HT-29 (cell line): Measurements from ENCODE around the gene TIMP1. TPM values are rescaled to one million over a fixed set of nuclear protein-coding genes. Genes with fewer than 3 reads are reported as not detected.

Experiments
- DNase-seq: peaks from one replicate; pipeline ENCODE4 v3.0.0-alpha.2; 2015; ENCODE audit warnings: low spot score
- total RNA-seq: library from RNA; depleted of rRNA; stranded (reverse); fragments of >200 nt; shearing (Covaris generic); gene quantifications from 2 replicates; pipeline ENCODE4 v1.2.3, GENCODE V29; 2014

TIMP1 gene
- total RNA-seq, 1 experiment from 2014 or later: 116 TPM

GRCh38 chrX:47573341-47574075 is 8.7 kb upstream of the TIMP1 start:
- peak; percentile 53 for DNase-seq

GRCh38 chrX:47574076-47574546 is 8.1 kb upstream of the TIMP1 start:
- no peak for DNase-seq

GRCh38 chrX:47574547-47575301 is 7.5 kb upstream of the TIMP1 start:
- no peak for DNase-seq

GRCh38 chrX:47576021-47576898 is 6.0 kb upstream of the TIMP1 start:
- no peak for DNase-seq

GRCh38 chrX:47577424-47577823 is 4.8 kb upstream of the TIMP1 start:
- no peak for DNase-seq

GRCh38 chrX:47577901-47578300 is 4.3 kb upstream of the TIMP1 start:
- DNase-seq: no peak

GRCh38 chrX:47578692-47579091 is 3.5 kb upstream of the TIMP1 start:
- no peak for DNase-seq

GRCh38 chrX:47579537-47579936 is 2.7 kb upstream of the TIMP1 start:
- no peak for DNase-seq

- DNase-seq: no peak
Observed at GRCh38 chrX:47583240-47583861, 1.1 kb downstream of the TIMP1 start.

GRCh38 chrX:47584714-47585113 is 2.5 kb downstream of the TIMP1 start:
- DNase-seq: no peak

- no peak for DNase-seq
Observed at GRCh38 chrX:47585273-47585672, 3.0 kb downstream of the TIMP1 start.

GRCh38 chrX:47586043-47586787 is 4.0 kb downstream of the TIMP1 start:
- no peak for DNase-seq

GRCh38 chrX:47587091-47587891 is 5.1 kb downstream of the TIMP1 start:
- no peak for DNase-seq

- DNase-seq: no peak
Observed at GRCh38 chrX:47587906-47588735, 5.9 kb downstream of the TIMP1 start.

- no peak for DNase-seq
Observed at GRCh38 chrX:47590984-47591383, 8.7 kb downstream of the TIMP1 start.

GRCh38 chrX:47593522-47593921 is 11.3 kb downstream of the TIMP1 start:
- DNase-seq: no peak

GRCh38 chrX:47595716-47596251 is 13.5 kb downstream of the TIMP1 start:
- no peak for DNase-seq

- DNase-seq: no peak
Observed at GRCh38 chrX:47596256-47596655, 14.0 kb downstream of the TIMP1 start.

GRCh38 chrX:47597222-47597621 is 15.0 kb downstream of the TIMP1 start:
- DNase-seq: no peak
